K562 (cell line): ENCODE measurements around the gene FOXL3.

ENCODE experiments used
- BRF2 ChIP-seq: IDR thresholded peaks from 3 replicates; pipeline ENCODE4 v1.6.1; 2011; ENCODE audit warnings: borderline replicate concordance, mild to moderate bottlenecking; ENCODE audit not compliant: insufficient read length, insufficient read depth
- CHD2 ChIP-seq: IDR thresholded peaks from 2 replicates; pipeline ENCODE4 v1.6.1; 2011; ENCODE audit warnings: low read depth, low read length
- USF2 ChIP-seq: sonication (generic); formaldehyde crosslinking; IDR thresholded peaks from 2 replicates; pipeline ENCODE4 v1.5.0; 2020; ENCODE audit warnings: missing genetic modification reagents
- ZNF174 ChIP-seq: fragments of 250-450 bp; sonication (Bioruptor Pico); IDR thresholded peaks from 2 replicates; pipeline ENCODE4 v1.4.0; 2020; ENCODE audit warnings: mild to moderate bottlenecking

GRCh38 chr7:257647-257992 lies 32.4 kb upstream of the FOXL3 start:
- no peak for TF ChIP-seq CHD2
- TF ChIP-seq BRF2, result no peak
- TF ChIP-seq USF2 (CRISPR knock-in tag), result no peak
- no peak for TF ChIP-seq ZNF174
